GM20431 (cell line): ENCODE measurements around the gene TSPAN19.
"Not testable (repeated sequence)": the region's sequence is repeated elsewhere in the genome, so short reads cannot be mapped to it uniquely, and the experiment has no call there.

Experiments
- in situ Hi-C: fragments of 300-500 bp; cut with MseI, MboI; formaldehyde crosslinking; loops from one replicate; pipeline ENCODE4 v1.15.0; 2020; ENCODE audit warnings: low sequenced_read_pairs; ENCODE audit not compliant: unreplicated experiment

The TSPAN19 gene

GRCh38 chr12:85036234-85036707, at the start of gene TSPAN19, which contains the start of gene LRRIQ1:
Gene TSPAN19, minus strand, starts transcription at chr12:85036277. Its CDS starts 6,331 bp downstream, at chr12:85029946.
Gene LRRIQ1, plus strand, starts transcription at chr12:85036351. Its CDS starts 1,826 bp downstream, at chr12:85038177.
- in situ Hi-C loops: no loop called here

- in situ Hi-C loops: no loop called here
Observed at GRCh38 chr12:85085066-85085465, 49.0 kb upstream of the TSPAN19 start.

GRCh38 chr12:85076688-85077430, 40.8 kb upstream of the TSPAN19 start:
- in situ Hi-C loops: no loop called here

GRCh38 chr12:85072826-85073225, 36.7 kb upstream of the TSPAN19 start:
- in situ Hi-C loops: no loop called here

GRCh38 chr12:85065837-85066482, 29.9 kb upstream of the TSPAN19 start:
- in situ Hi-C loops: no loop called here

- in situ Hi-C loops: no loop called here
Observed at GRCh38 chr12:85060916-85061315, 24.8 kb upstream of the TSPAN19 start.

- in situ Hi-C loops: no loop called here
Observed at GRCh38 chr12:85059594-85059993, 23.5 kb upstream of the TSPAN19 start.

GRCh38 chr12:85058339-85058738, 22.3 kb upstream of the TSPAN19 start:
- in situ Hi-C loops: no loop called here

- in situ Hi-C loops: no loop called here
Observed at GRCh38 chr12:85057370-85057963, 21.4 kb upstream of the TSPAN19 start.

GRCh38 chr12:85043829-85044228, 7.8 kb upstream of the TSPAN19 start:
- in situ Hi-C loops: no loop called here

- in situ Hi-C loops: no loop called here
Observed at GRCh38 chr12:85041395-85041794, 5.3 kb upstream of the TSPAN19 start.

GRCh38 chr12:85036733-85037132, 656 bp upstream of the TSPAN19 start:
- in situ Hi-C loops: no loop called here

GRCh38 chr12:85029456-85029855, 6.6 kb downstream of the TSPAN19 start:
- in situ Hi-C loops: no loop called here

- in situ Hi-C loops: no loop called here
Observed at GRCh38 chr12:85018098-85018497, 18.0 kb downstream of the TSPAN19 start.

GRCh38 chr12:85017618-85018017, 18.5 kb downstream of the TSPAN19 start:
- in situ Hi-C loops: no loop called here

- in situ Hi-C loops: no loop called here
Observed at GRCh38 chr12:85017133-85017532, 18.9 kb downstream of the TSPAN19 start.

- in situ Hi-C loops: no loop called here
Observed at GRCh38 chr12:85016413-85016812, 19.7 kb downstream of the TSPAN19 start.

GRCh38 chr12:85007836-85008235, 28.2 kb downstream of the TSPAN19 start:
- in situ Hi-C loops: no loop called here

- in situ Hi-C loops: no loop called here
Observed at GRCh38 chr12:85006206-85006605, 29.9 kb downstream of the TSPAN19 start.

GRCh38 chr12:85005615-85006014, 30.5 kb downstream of the TSPAN19 start:
- in situ Hi-C loops: no loop called here

GRCh38 chr12:85005047-85005446, 31.0 kb downstream of the TSPAN19 start:
- in situ Hi-C loops: not testable (repeated sequence)
